GM10266 (cell line): Measurements from ENCODE around the gene FHIT.

Experiments used
- DNase-seq: peaks from one replicate; pipeline ENCODE4 v3.0.0; 2012; ENCODE audit errors: extremely low spot score
- CTCF ChIP-seq: IDR thresholded peaks from 2 replicates; pipeline ENCODE4 v1.5.1; 2012; ENCODE audit warnings: mild to moderate bottlenecking, low read depth; ENCODE audit not compliant: control insufficient read depth, insufficient read depth; ENCODE audit errors: missing control alignments

The FHIT gene

GRCh38 chr3:60095516-60095915 is 1155.7 kb downstream of the FHIT start:
- DNase-seq = no peak
- no peak for TF ChIP-seq CTCF

GRCh38 chr3:60094392-60094947 is 1156.8 kb downstream of the FHIT start:
- no peak for TF ChIP-seq CTCF
- no peak for DNase-seq

- no peak for DNase-seq
- TF ChIP-seq CTCF = no peak
Observed at GRCh38 chr3:60090548-60090947, 1160.7 kb downstream of the FHIT start.

- DNase-seq = peak; percentile 47
- no peak for TF ChIP-seq CTCF
Observed at GRCh38 chr3:60086811-60087210, 1164.4 kb downstream of the FHIT start.

- TF ChIP-seq CTCF = no peak
- DNase-seq = no peak
Observed at GRCh38 chr3:60085649-60086048, 1165.6 kb downstream of the FHIT start.

- no peak for DNase-seq
- no peak for TF ChIP-seq CTCF
Observed at GRCh38 chr3:60081381-60082095, 1169.7 kb downstream of the FHIT start.

- DNase-seq = no peak
- TF ChIP-seq CTCF = no peak
Observed at GRCh38 chr3:60080648-60081047, 1170.6 kb downstream of the FHIT start.
